Urinary bladder (tissue), 2 donors: ENCODE results near the gene IPMK. TPM values are rescaled to one million over a fixed set of nuclear protein-coding genes. Genes with fewer than 3 reads are reported as not detected.

Experiments used
- polyA plus RNA-seq: library from polyadenylated mRNA; stranded (reverse); fragments of 200-250 nt; gene quantifications from one replicate; pipeline ENCODE4 v1.2.3, GENCODE V29; 2013
- total RNA-seq: library from RNA; depleted of rRNA; stranded (reverse); fragments of >200 nt; gene quantifications from one replicate; pipeline ENCODE4 v1.2.3, GENCODE V29; 2014
- donor health status: healthy.

IPMK gene
- total and polyA plus RNA-seq, 2 donors: 3.0 to 14.8 TPM

Other genes with a start within 250 kb of the IPMK start
- gene CISD1, start 1.3 kb upstream of the IPMK start, total RNA-seq: 22.9 TPM
- 44.3 TPM for gene CISD1, start 1.3 kb upstream of the IPMK start, polyA plus RNA-seq
- gene UBE2D1, start 67.1 kb upstream of the IPMK start, total RNA-seq: 34.5 TPM
- 13.3 TPM for gene UBE2D1, start 67.1 kb upstream of the IPMK start, polyA plus RNA-seq
- gene TFAM, start 117.5 kb upstream of the IPMK start, total RNA-seq: 30.8 TPM
- 15.8 TPM for gene TFAM, start 117.5 kb upstream of the IPMK start, polyA plus RNA-seq
- 45.3 TPM for gene BICC1, start 245.0 kb upstream of the IPMK start, total RNA-seq
- 5.7 TPM for gene BICC1, start 245.0 kb upstream of the IPMK start, polyA plus RNA-seq